GM12873 (cell line): Measurements from ENCODE around the gene BSG.

Source experiments
- TF ChIP-seq, protein P1 (sequence below): IDR thresholded peaks from 2 replicates; pipeline ENCODE4 v1.5.1; 2012; ENCODE audit warnings: low read depth, mild to moderate bottlenecking, moderate library complexity, low read length, control low read depth; ENCODE audit not compliant: insufficient read depth; ENCODE audit errors: missing control alignments

The BSG gene

DNA sequence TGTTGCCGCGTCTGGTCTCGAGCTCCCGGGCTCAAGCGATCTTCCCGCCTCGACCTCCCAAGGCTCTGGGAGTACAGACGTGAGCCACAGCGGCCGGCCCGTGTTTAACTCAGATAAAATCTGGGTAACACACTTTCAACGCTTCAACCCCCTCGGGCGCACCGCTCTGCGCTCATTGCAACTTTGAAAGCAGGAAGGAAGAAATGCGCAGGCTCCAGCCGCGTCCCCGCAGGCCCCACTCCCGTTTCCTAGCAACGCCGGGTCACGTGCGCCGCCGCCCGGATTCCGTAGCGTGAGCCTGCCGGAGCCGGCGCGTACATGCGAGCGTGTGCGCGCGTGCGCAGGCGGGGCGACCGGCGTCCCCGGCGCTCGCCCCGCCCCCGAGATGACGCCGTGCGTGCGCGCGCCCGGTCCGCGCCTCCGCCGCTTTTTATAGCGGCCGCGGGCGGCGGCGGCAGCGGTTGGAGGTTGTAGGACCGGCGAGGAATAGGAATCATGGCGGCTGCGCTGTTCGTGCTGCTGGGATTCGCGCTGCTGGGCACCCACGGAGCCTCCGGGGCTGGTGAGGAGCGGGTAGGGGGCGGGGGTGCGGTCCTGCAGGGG is at the start of gene BSG:
TSS of gene BSG (plus strand) at position 457 of the 603 bp plus-strand sequence. CDS start at position 496, 39 bp downstream.
- TF ChIP-seq, protein P1, sequence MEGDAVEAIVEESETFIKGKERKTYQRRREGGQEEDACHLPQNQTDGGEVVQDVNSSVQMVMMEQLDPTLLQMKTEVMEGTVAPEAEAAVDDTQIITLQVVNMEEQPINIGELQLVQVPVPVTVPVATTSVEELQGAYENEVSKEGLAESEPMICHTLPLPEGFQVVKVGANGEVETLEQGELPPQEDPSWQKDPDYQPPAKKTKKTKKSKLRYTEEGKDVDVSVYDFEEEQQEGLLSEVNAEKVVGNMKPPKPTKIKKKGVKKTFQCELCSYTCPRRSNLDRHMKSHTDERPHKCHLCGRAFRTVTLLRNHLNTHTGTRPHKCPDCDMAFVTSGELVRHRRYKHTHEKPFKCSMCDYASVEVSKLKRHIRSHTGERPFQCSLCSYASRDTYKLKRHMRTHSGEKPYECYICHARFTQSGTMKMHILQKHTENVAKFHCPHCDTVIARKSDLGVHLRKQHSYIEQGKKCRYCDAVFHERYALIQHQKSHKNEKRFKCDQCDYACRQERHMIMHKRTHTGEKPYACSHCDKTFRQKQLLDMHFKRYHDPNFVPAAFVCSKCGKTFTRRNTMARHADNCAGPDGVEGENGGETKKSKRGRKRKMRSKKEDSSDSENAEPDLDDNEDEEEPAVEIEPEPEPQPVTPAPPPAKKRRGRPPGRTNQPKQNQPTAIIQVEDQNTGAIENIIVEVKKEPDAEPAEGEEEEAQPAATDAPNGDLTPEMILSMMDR = no peak

DNA sequence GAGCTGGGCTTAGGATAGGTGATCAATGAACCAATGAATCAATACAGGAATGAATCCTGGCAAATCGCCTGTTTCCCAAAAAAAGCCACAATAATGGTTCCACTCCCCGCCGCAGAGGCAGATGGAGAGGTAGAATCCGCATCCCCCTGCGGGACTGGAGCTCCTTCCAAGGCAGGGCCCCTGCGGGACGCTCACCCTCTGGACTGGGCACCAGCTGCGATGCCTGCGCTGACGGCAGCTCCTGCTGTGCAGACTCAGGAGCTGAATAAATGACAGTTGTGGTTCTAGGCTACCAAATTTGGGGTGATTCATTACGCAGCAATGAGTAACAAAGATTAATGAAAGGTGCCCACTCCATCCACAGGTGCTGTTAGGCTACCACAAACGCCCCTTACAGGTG is 49.7 kb upstream of the BSG start:
- TF ChIP-seq, protein P1 = no peak

DNA sequence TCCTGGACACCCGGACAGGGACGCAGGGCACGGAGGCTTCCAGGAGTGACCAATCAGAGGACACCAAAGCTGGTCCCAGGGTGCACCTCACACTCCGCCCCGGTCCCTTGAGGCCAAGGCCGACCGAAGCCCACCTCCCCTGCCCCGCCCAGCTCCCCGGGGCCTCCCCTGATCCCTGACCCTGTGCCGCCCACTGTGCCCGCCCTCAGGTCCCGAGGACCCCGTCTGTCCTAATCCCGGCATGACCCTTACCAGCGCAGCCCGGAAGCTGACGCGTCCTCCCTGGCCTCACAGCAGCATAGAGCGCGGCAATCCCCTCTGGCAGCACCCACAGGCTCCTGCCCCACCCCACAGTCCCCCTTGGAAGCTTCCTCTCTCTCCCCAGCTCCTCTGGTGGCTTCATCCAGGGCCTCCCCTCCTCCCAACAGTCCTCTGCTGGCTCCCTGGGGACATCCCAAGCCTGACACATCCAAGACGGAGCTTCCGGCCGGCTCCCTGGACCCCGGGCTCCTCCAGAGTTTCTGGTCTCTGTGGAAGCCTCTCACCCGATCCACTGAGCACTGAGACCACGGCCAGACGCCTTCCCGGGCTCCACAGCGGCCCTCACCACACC is 48.2 kb upstream of the BSG start:
- TF ChIP-seq, protein P1 = no peak

DNA sequence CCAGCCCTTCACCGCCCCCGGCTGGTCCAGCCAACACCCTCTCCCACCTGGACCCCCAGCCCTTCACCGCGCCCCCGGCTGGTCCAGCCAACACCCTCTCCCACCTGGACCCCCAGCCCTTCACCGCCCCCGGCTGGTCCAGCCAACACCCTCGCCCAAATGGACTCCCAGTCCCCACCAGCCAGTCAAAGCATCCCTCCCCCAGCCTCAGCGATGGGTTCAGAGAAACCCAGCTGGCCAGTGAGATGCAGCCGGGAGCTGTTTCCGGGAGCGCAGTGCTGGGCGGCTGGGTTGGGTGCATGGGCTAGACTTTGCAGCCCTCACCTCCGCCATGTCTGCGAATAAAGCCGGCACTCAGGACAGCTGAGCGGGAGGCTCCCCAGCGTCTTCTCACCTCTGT is 47.4 kb upstream of the BSG start:
- TF ChIP-seq, protein P1 = no peak

DNA sequence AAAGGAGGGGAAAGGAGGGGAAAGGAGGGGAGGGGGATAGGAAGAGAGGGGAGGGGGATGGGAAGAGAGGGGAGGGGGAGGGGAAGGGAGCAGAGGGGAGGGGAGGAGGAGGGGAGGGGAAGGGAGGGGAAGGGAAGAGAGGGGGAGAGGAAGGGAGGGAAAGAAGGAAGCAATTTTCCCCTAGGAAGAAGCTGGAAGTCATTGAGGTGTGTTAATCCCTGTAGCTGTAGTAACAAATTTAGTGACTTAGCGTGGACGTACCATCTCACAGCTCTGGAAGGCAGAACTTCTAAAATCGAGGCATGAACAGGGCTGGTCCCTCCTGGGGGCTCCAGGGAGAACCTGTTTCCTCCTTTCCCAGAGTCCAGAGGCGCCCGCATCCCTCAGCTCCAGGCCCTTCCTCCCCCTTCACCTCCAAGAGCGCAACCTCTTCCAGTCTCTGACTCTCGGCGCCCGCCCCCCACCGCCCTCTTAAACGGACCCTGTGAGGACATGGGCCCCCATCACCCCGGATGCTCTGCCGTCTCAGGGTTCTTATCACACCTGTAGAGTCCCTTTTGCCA is 46.5 kb upstream of the BSG start:
- TF ChIP-seq, protein P1 = no peak

DNA sequence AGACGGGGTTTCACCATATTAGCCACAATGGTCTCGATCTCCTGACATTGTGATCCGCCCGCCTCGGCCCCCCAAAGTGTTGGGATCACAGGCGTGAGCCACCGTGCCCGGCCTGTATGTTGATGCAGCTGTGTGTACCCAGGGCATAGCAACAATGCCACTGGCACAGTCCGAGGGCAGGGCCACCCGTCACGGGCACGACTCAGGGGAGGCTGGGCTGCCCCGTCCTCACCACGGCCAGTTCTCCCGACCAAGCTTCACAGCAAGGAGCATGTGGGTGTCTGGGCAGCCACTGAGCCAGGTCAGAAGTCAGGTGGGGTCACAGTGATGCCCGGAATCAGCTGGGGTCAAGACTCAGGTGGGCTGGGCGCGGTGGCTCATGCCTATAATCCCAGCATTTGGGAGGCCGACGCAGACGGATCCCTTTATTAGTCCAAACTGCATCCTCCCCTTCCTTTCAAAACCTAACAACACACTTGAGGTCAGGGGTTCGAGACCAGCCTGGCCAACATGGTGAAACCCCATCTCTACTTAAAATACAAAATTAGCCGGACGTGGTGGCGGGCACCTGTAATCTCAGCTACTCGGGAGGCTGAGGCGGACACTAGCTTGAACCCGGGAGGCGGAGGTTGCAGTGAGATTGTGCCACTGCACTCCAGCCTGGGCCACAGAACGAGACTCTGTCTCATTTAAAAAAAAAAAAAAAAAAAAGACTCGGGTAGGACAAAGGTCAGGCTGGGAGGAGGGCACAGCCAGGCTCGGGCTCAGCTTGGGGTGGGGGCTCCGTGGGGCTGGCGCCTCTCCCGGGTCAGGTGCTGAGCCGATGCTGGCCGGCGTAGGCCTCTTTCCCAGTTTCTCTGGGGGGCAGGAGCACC is 42.0 kb upstream of the BSG start:
- TF ChIP-seq, protein P1 = no peak
